Keratinocyte (primary cell): ENCODE data around the gene BEX3. TPM values are rescaled to one million over a fixed set of nuclear protein-coding genes. Genes with fewer than 3 reads are reported as not detected.

ENCODE experiments used
- DNase-seq: peaks from one replicate; pipeline ENCODE4 v3.0.0-alpha.2; 2011; ENCODE audit warnings: low read depth, missing footprints, low spot score
- FAIRE-seq: peaks from 2 replicates; lab custom pipeline; 2011; peaks lifted over from hg19 to GRCh38; lab: Jason Lieb, UNC
- H2AFZ ChIP-seq: 2 replicates; pipeline ENCODE4 v1.6.0; 2012; ENCODE audit warnings: low read length, control low read depth, inconsistent platforms; ENCODE audit not compliant: control insufficient read depth
- H3K27ac ChIP-seq: 2 replicates; pipeline ENCODE4 v1.5.1; 2011; ENCODE audit warnings: low read length; ENCODE audit not compliant: control insufficient read depth, insufficient read depth
- H3K27me3 ChIP-seq: 3 replicates; pipeline ENCODE4 v1.6.0; 2011; ENCODE audit warnings: low read length; ENCODE audit not compliant: control insufficient read depth, insufficient read depth; ENCODE audit errors: extremely low read depth
- H3K36me3 ChIP-seq, 2 experiments: 2 replicates in 1 of 2; 3 replicates in 1 of 2; pipeline ENCODE4 v1.5.1; 2011; ENCODE audit warnings: low read length in 2 of 2, mild to moderate bottlenecking in 1 of 2; ENCODE audit not compliant: control insufficient read depth in 2 of 2, insufficient read depth in 2 of 2; ENCODE audit errors: extremely low read depth in 1 of 2
- H3K4me1 ChIP-seq: 3 replicates; pipeline ENCODE4 v1.5.1; 2011; ENCODE audit warnings: low read length; ENCODE audit not compliant: control insufficient read depth, insufficient read depth; ENCODE audit errors: extremely low read depth
- H3K4me2 ChIP-seq: 3 replicates; pipeline ENCODE4 v1.6.0; 2011; ENCODE audit warnings: low read depth, low read length; ENCODE audit not compliant: control insufficient read depth, insufficient read depth; ENCODE audit errors: extremely low read depth
- H3K4me3 ChIP-seq, 3 experiments: fragments of 200-600 bp in 1 of 3; sonication (generic) in 1 of 3; 2 replicates in 2 of 3; 3 replicates in 1 of 3; pipeline ENCODE4 v1.5.1; 2011 to 2016; ENCODE audit warnings: low read length in 3 of 3, mild to moderate bottlenecking in 3 of 3, control low read depth in 2 of 3, inconsistent platforms in 1 of 3, low read depth in 1 of 3, mixed read lengths in 1 of 3, mixed run types in 1 of 3, moderate library complexity in 1 of 3; ENCODE audit not compliant: control insufficient read depth in 2 of 3, insufficient read depth in 2 of 3; ENCODE audit errors: extremely low read depth in 1 of 3
- H3K79me2 ChIP-seq: 2 replicates; pipeline ENCODE4 v1.6.0; 2012; ENCODE audit warnings: low read length; ENCODE audit not compliant: control insufficient read depth, insufficient read depth
- H3K9ac ChIP-seq: 3 replicates; pipeline ENCODE4 v1.6.0; 2011; ENCODE audit warnings: low read length; ENCODE audit not compliant: control insufficient read depth, insufficient read depth; ENCODE audit errors: extremely low read depth
- H3K9me1 ChIP-seq: 3 replicates; pipeline ENCODE4 v1.6.0; 2011; ENCODE audit warnings: low read length; ENCODE audit not compliant: control insufficient read depth, insufficient read depth; ENCODE audit errors: extremely low read depth
- H3K9me3 ChIP-seq: 2 replicates; pipeline ENCODE4 v1.5.1; 2012; ENCODE audit warnings: low read depth, low read length; ENCODE audit not compliant: control insufficient read depth
- H4K20me1 ChIP-seq: 3 replicates; pipeline ENCODE4 v1.6.0; 2011; ENCODE audit warnings: low read length; ENCODE audit not compliant: control insufficient read depth, insufficient read depth; ENCODE audit errors: extremely low read depth
- EZH2 ChIP-seq: IDR thresholded peaks from one replicate; pipeline ENCODE4 v1.6.1; 2012; ENCODE audit warnings: inconsistent platforms, mild to moderate bottlenecking, low read length, moderate library complexity
- dilution Hi-C: fragments of 300-500 bp; cut with MboI; formaldehyde crosslinking; loops from one replicate; pipeline ENCODE4 v1.7.0; 2020; ENCODE audit warnings: low sequenced_read_pairs; ENCODE audit not compliant: extremely low pct_ligation_motif_present
- polyA plus RNA-seq, 5 experiments: library from polyadenylated mRNA; depleted of rRNA in 3 of 5; stranded (reverse) in 3 of 5; stranded (forward) in 1 of 5; unstranded in 1 of 5; fragments of >200 nt; gene quantifications; 1 replicate in 1 of 5; 2 replicates in 3 of 5; 3 replicates in 1 of 5; pipeline versions ENCODE4 v1.2.1 to v1.2.3, GENCODE V29; 2011 to 2012; ENCODE audit warnings: missing spikeins in 2 of 5, low read depth in 1 of 5, low replicate concordance in 1 of 5
- TF ChIP-seq, protein P1 (sequence below), 3 experiments: IDR thresholded peaks in 1 of 3; conservative IDR thresholded peaks in 1 of 3; optimal IDR thresholded peaks in 1 of 3; 2 replicates in 2 of 3; 3 replicates in 1 of 3; pipeline versions ENCODE3 to v1.5.1; 2011; ENCODE audit warnings: low read length in 3 of 3, mild to moderate bottlenecking in 3 of 3, moderate library complexity in 2 of 3, control low read depth in 1 of 3, inconsistent platforms in 1 of 3; ENCODE audit not compliant: insufficient read depth in 2 of 3; ENCODE audit errors: extremely low read depth in 1 of 3

Gene BEX3
- polyA plus RNA-seq, 1 donor (not counting 4 experiments of a cell fraction or from before 2014, with no cell fraction given): 264 TPM

DNA sequence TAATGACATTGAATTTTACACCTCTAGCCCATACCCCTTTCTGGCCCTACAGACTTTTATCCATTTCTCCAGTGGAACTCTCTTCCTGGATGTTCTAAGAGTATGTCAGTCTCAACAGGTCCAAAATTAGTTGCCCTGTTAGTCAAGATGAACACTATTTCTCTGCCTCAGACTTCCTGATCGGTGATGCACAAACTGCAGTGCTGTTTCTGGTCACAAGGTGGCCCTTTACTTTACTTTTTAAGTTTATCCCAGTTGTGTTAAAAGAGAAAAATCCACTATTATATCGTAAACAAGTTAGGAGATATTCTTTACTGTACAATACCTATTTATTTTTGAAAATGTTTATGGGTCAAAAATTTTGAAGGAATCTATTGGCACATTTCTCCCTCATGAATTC, 33.2 kb upstream of the BEX3 start:
- H3K9me3 ChIP-seq: no peaks in the 10 kb centered on the region
- TF ChIP-seq, protein P1, sequence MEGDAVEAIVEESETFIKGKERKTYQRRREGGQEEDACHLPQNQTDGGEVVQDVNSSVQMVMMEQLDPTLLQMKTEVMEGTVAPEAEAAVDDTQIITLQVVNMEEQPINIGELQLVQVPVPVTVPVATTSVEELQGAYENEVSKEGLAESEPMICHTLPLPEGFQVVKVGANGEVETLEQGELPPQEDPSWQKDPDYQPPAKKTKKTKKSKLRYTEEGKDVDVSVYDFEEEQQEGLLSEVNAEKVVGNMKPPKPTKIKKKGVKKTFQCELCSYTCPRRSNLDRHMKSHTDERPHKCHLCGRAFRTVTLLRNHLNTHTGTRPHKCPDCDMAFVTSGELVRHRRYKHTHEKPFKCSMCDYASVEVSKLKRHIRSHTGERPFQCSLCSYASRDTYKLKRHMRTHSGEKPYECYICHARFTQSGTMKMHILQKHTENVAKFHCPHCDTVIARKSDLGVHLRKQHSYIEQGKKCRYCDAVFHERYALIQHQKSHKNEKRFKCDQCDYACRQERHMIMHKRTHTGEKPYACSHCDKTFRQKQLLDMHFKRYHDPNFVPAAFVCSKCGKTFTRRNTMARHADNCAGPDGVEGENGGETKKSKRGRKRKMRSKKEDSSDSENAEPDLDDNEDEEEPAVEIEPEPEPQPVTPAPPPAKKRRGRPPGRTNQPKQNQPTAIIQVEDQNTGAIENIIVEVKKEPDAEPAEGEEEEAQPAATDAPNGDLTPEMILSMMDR (optimal IDR thresholded peaks at IDR 0.05 in 1 of 3, IDR thresholded peaks at IDR 0.05 in 1 of 3, conservative IDR thresholded peaks at IDR 0.05 in 1 of 3; ENCODE audit: extremely low read depth in 1 of 3, insufficient read depth in 2 of 3, low read length in 3 of 3): peak; percentile 60 to 65 (median 64)
- no peak for TF ChIP-seq EZH2
- DNase-seq (no peak), FAIRE-seq (peak; percentile 88)
- no peak overlapping the region for H2AFZ ChIP-seq
- H3K4me3 ChIP-seq: no peak overlapping the region
- no peak overlapping the region for H3K27ac ChIP-seq
- no peaks in the 10 kb centered on the region for H3K9me1 ChIP-seq
- no peaks in the 10 kb centered on the region for H3K79me2 ChIP-seq
- H3K4me1 ChIP-seq: no peaks in the 10 kb centered on the region
- no peaks in the 10 kb centered on the region for H3K27me3 ChIP-seq
- H3K4me2 ChIP-seq: no peak overlapping the region
- no peak overlapping the region for H3K9ac ChIP-seq
- no peaks in the 10 kb centered on the region for H3K36me3 ChIP-seq
- dilution Hi-C loops: no loop called here
- no peaks in the 10 kb centered on the region for H4K20me1 ChIP-seq

DNA sequence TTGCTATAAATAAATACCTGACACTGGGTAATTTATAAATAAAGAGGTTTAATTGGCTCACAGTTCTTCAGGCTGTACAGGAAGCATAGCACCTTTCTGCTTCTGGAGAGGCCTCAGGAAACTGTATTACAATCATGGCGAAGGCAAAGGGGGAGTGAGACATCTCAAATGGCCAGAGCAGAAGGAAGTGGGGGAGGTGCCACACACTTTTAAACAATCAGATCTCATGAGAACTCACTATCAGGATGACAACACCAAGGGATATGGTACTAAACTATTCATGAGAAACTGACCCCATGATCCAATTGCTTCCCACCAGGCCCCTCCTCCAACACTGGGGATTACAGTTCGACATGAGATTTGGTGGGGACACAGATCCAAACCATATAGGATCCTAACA, 31.7 kb upstream of the BEX3 start:
- Histone ChIP-seq H3K4me3 (no peak overlapping the region), H3K4me2 (no peak overlapping the region), H3K79me2 (no peaks in the 10 kb centered on the region), H3K27ac (no peak overlapping the region), H4K20me1 (no peaks in the 10 kb centered on the region), H3K36me3 (no peaks in the 10 kb centered on the region), H3K27me3 (no peaks in the 10 kb centered on the region), H3K9me3 (no peaks in the 10 kb centered on the region), H2AFZ (no peak overlapping the region), H3K9ac (no peak overlapping the region), H3K4me1 (no peaks in the 10 kb centered on the region), H3K9me1 (no peaks in the 10 kb centered on the region)
- TF ChIP-seq, protein P1 (optimal IDR thresholded peaks at IDR 0.05 in 1 of 3, IDR thresholded peaks at IDR 0.05 in 1 of 3, conservative IDR thresholded peaks at IDR 0.05 in 1 of 3; ENCODE audit: extremely low read depth in 1 of 3, insufficient read depth in 2 of 3, low read length in 3 of 3): no peak
- no peak for TF ChIP-seq EZH2
- DNase-seq (no peak), FAIRE-seq (no peak)
- dilution Hi-C loops: no loop called here
